Measurements from ENCODE around the gene FEZ2. TPM values are rescaled to one million over a fixed set of nuclear protein-coding genes. Genes with fewer than 3 reads are reported as not detected.

The FEZ2 gene
- total RNA-seq, 1 donor: 11.9 TPM

GRCh38 chr2:36561237-36561944, 36.6 kb downstream of the FEZ2 start:
- Histone ChIP-seq H3K9me3 (ENCODE audit: low read depth, low read length) (no peaks in the 10 kb centered on the region), H3K4me1 (ENCODE audit: insufficient read depth, low read length) (peaks cover 35% of the 10 kb centered on the region), H3K4me3 (ENCODE audit: low read length) (no peak overlapping the region), H3K27me3 (ENCODE audit: insufficient read depth, low read length) (no peaks in the 10 kb centered on the region)

GRCh38 chr2:36560726-36561125, 37.2 kb downstream of the FEZ2 start:
- Histone ChIP-seq H3K9me3 (ENCODE audit: low read depth, low read length) (no peaks in the 10 kb centered on the region), H3K4me3 (ENCODE audit: low read length) (no peak overlapping the region), H3K4me1 (ENCODE audit: insufficient read depth, low read length) (peaks cover 39% of the 10 kb centered on the region), H3K27me3 (ENCODE audit: insufficient read depth, low read length) (no peaks in the 10 kb centered on the region)

- H3K4me3 ChIP-seq (ENCODE audit: low read length): no peak overlapping the region
- H3K9me3 ChIP-seq (ENCODE audit: low read depth, low read length): no peaks in the 10 kb centered on the region
- peaks cover 40% of the 10 kb centered on the region for H3K4me1 ChIP-seq (ENCODE audit: insufficient read depth, low read length)
- no peaks in the 10 kb centered on the region for H3K27me3 ChIP-seq (ENCODE audit: insufficient read depth, low read length)
Observed at GRCh38 chr2:36559221-36559942, 38.6 kb downstream of the FEZ2 start.

- H3K4me3 ChIP-seq (ENCODE audit: low read length): no peak overlapping the region
- H3K27me3 ChIP-seq (ENCODE audit: insufficient read depth, low read length): no peaks in the 10 kb centered on the region
- no peaks in the 10 kb centered on the region for H3K9me3 ChIP-seq (ENCODE audit: low read depth, low read length)
- H3K4me1 ChIP-seq (ENCODE audit: insufficient read depth, low read length): peaks cover 34% of the 10 kb centered on the region
Observed at GRCh38 chr2:36556842-36557241, 41.1 kb downstream of the FEZ2 start.

- no peaks in the 10 kb centered on the region for H3K9me3 ChIP-seq (ENCODE audit: low read depth, low read length)
Observed at GRCh38 chr2:36555789-36556188, 42.2 kb downstream of the FEZ2 start.

GRCh38 chr2:36554531-36554930, 43.4 kb downstream of the FEZ2 start:
- Histone ChIP-seq H3K9me3 (ENCODE audit: low read depth, low read length) (no peaks in the 10 kb centered on the region), H3K4me3 (ENCODE audit: low read length) (no peak overlapping the region), H3K4me1 (ENCODE audit: insufficient read depth, low read length) (peaks cover 26% of the 10 kb centered on the region), H3K27me3 (ENCODE audit: insufficient read depth, low read length) (no peaks in the 10 kb centered on the region)

More at GRCh38 chr2:36555789-36556188, 42.2 kb downstream of the FEZ2 start:
- peaks cover 26% of the 10 kb centered on the region for H3K4me1 ChIP-seq (ENCODE audit: insufficient read depth, low read length)
- no peak overlapping the region for H3K4me3 ChIP-seq (ENCODE audit: low read length)
- H3K27me3 ChIP-seq (ENCODE audit: insufficient read depth, low read length): no peaks in the 10 kb centered on the region

- no peaks in the 10 kb centered on the region for H3K9me3 ChIP-seq (ENCODE audit: low read depth, low read length)
- H3K4me3 ChIP-seq (ENCODE audit: low read length): no peak overlapping the region
- H3K4me1 ChIP-seq (ENCODE audit: insufficient read depth, low read length): peaks cover 26% of the 10 kb centered on the region
- no peaks in the 10 kb centered on the region for H3K27me3 ChIP-seq (ENCODE audit: insufficient read depth, low read length)
Observed at GRCh38 chr2:36553683-36554082, 44.3 kb downstream of the FEZ2 start.

- Histone ChIP-seq H3K4me3 (ENCODE audit: low read length) (no peak overlapping the region), H3K27me3 (ENCODE audit: insufficient read depth, low read length) (no peaks in the 10 kb centered on the region), H3K4me1 (ENCODE audit: insufficient read depth, low read length) (peaks cover 22% of the 10 kb centered on the region), H3K9me3 (ENCODE audit: low read depth, low read length) (no peaks in the 10 kb centered on the region)
Observed at GRCh38 chr2:36550006-36550405, 48.0 kb downstream of the FEZ2 start.

- no peaks in the 10 kb centered on the region for H3K9me3 ChIP-seq (ENCODE audit: low read depth, low read length)
- H3K4me1 ChIP-seq (ENCODE audit: insufficient read depth, low read length): peaks cover 14% of the 10 kb centered on the region
- H3K27me3 ChIP-seq (ENCODE audit: insufficient read depth, low read length): no peaks in the 10 kb centered on the region
- H3K4me3 ChIP-seq (ENCODE audit: low read length): no peak overlapping the region
Observed at GRCh38 chr2:36549165-36549574, 48.8 kb downstream of the FEZ2 start.

- no peak overlapping the region for H3K4me3 ChIP-seq (ENCODE audit: low read length)
- H3K27me3 ChIP-seq (ENCODE audit: insufficient read depth, low read length): no peaks in the 10 kb centered on the region
- peaks cover 1% of the 10 kb centered on the region for H3K4me1 ChIP-seq (ENCODE audit: insufficient read depth, low read length)
- H3K9me3 ChIP-seq (ENCODE audit: low read depth, low read length): no peaks in the 10 kb centered on the region
Observed at GRCh38 chr2:36547906-36548305, 50.1 kb downstream of the FEZ2 start.

- Histone ChIP-seq H3K9me3 (ENCODE audit: low read depth, low read length) (no peaks in the 10 kb centered on the region), H3K27me3 (ENCODE audit: insufficient read depth, low read length) (no peaks in the 10 kb centered on the region), H3K4me3 (ENCODE audit: low read length) (no peak overlapping the region), H3K4me1 (ENCODE audit: insufficient read depth, low read length) (no peaks in the 10 kb centered on the region)
Observed at GRCh38 chr2:36545871-36546416, 52.0 kb downstream of the FEZ2 start.

- no peaks in the 10 kb centered on the region for H3K27me3 ChIP-seq (ENCODE audit: insufficient read depth, low read length)
- no peaks in the 10 kb centered on the region for H3K4me1 ChIP-seq (ENCODE audit: insufficient read depth, low read length)
- no peaks in the 10 kb centered on the region for H3K9me3 ChIP-seq (ENCODE audit: low read depth, low read length)
- no peak overlapping the region for H3K4me3 ChIP-seq (ENCODE audit: low read length)
Observed at GRCh38 chr2:36544638-36545338, 53.2 kb downstream of the FEZ2 start.

GRCh38 chr2:36541891-36542595, 55.9 kb downstream of the FEZ2 start:
- Histone ChIP-seq H3K4me3 (ENCODE audit: low read length) (no peak overlapping the region), H3K4me1 (ENCODE audit: insufficient read depth, low read length) (no peaks in the 10 kb centered on the region), H3K9me3 (ENCODE audit: low read depth, low read length) (no peaks in the 10 kb centered on the region), H3K27me3 (ENCODE audit: insufficient read depth, low read length) (no peaks in the 10 kb centered on the region)

GRCh38 chr2:36540986-36541754, 56.8 kb downstream of the FEZ2 start:
- no peaks in the 10 kb centered on the region for H3K4me1 ChIP-seq (ENCODE audit: insufficient read depth, low read length)
- H3K27me3 ChIP-seq (ENCODE audit: insufficient read depth, low read length): no peaks in the 10 kb centered on the region
- H3K9me3 ChIP-seq (ENCODE audit: low read depth, low read length): no peaks in the 10 kb centered on the region
- H3K4me3 ChIP-seq (ENCODE audit: low read length): no peak overlapping the region
